HepG2 (cell line): Measurements from ENCODE around the gene MTFR1L. TPM values are rescaled to one million over a fixed set of nuclear protein-coding genes. Genes with fewer than 3 reads are reported as not detected.

ENCODE experiments used
- AFF4 ChIP-seq: sonication (generic); formaldehyde crosslinking; IDR thresholded peaks from 2 replicates; pipeline ENCODE4 v1.4.0; 2020; ENCODE audit warnings: missing genetic modification reagents
- ELK4 ChIP-seq: sonication (generic); formaldehyde crosslinking; IDR thresholded peaks from 2 replicates; pipeline ENCODE4 v1.9.0; 2021; ENCODE audit warnings: missing genetic modification reagents, borderline replicate concordance
- HBP1 ChIP-seq: IDR thresholded peaks from 2 replicates; pipeline ENCODE4 v1.6.1; 2016; ENCODE audit warnings: low read depth, control low read depth
- HNF1A ChIP-seq, 2 experiments: sonication (generic) in 1 of 2; formaldehyde crosslinking in 1 of 2; IDR thresholded peaks; 2 replicates each; pipeline versions ENCODE4 v1.4.0 to v1.6.1; 2016 to 2020; ENCODE audit warnings: borderline replicate concordance in 1 of 2, low read depth in 1 of 2, mild to moderate bottlenecking in 1 of 2, missing genetic modification reagents in 1 of 2
- MYPOP ChIP-seq: sonication (generic); formaldehyde crosslinking; IDR thresholded peaks from 2 replicates; pipeline ENCODE4 v1.8.1; 2023; ENCODE audit warnings: mild to moderate bottlenecking, moderate library complexity, missing genetic modification reagents
- NCOA5 ChIP-seq: sonication (generic); formaldehyde crosslinking; IDR thresholded peaks from 2 replicates; pipeline ENCODE4 v1.4.0; 2020; ENCODE audit warnings: missing genetic modification reagents
- RARG ChIP-seq: sonication (generic); formaldehyde crosslinking; IDR thresholded peaks from 2 replicates; pipeline ENCODE4 v1.4.0; 2020; ENCODE audit warnings: low read depth, mild to moderate bottlenecking, missing genetic modification reagents
- SRSF4 ChIP-seq: fragments of 200-400 bp; formaldehyde crosslinking; IDR thresholded peaks from one replicate; pipeline ENCODE4 v1.6.1; 2018; ENCODE audit warnings: mild to moderate bottlenecking, low read depth, low read length, moderate library complexity; ENCODE audit not compliant: poor library complexity, severe bottlenecking
- TERF1 ChIP-seq: sonication (generic); formaldehyde crosslinking; IDR thresholded peaks from 2 replicates; pipeline ENCODE4 v1.8.0; 2022; ENCODE audit warnings: mild to moderate bottlenecking, missing genetic modification reagents, moderate library complexity
- TFDP1 ChIP-seq: IDR thresholded peaks from 2 replicates; pipeline ENCODE4 v1.6.1; 2016; ENCODE audit warnings: missing compliant biosample characterization, missing genetic modification reagents, borderline replicate concordance
- ZNF205 ChIP-seq: IDR thresholded peaks from 2 replicates; pipeline ENCODE4 v1.6.1; 2018; ENCODE audit warnings: missing biosample characterization, missing genetic modification reagents
- ZNF230 ChIP-seq: sonication (generic); formaldehyde crosslinking; IDR thresholded peaks from 2 replicates; pipeline ENCODE4 v1.4.0; 2020; ENCODE audit warnings: mild to moderate bottlenecking, missing genetic modification reagents
- ZZZ3 ChIP-seq: sonication (generic); formaldehyde crosslinking; IDR thresholded peaks from 2 replicates; pipeline ENCODE4 v1.4.0; 2020; ENCODE audit warnings: missing genetic modification reagents, mild to moderate bottlenecking, borderline replicate concordance
- polyA plus RNA-seq, 8 experiments: library from polyadenylated mRNA; depleted of rRNA in 3 of 8; stranded (reverse) in 7 of 8; unstranded in 1 of 8; fragments of >200 nt; fragmentation: Illumina TruSeq in 4 of 8; extraction: Trizol in 4 of 8; gene quantifications; 2 replicates each; pipeline versions ENCODE4 v1.2.1 to v1.2.3, GENCODE V29; 2011 to 2016; ENCODE audit warnings: low read depth in 4 of 8, missing spikeins in 1 of 8, mixed read lengths in 1 of 8; ENCODE audit not compliant: insufficient read depth in 1 of 8
- total RNA-seq, 5 experiments: library from RNA; depleted of rRNA; stranded (reverse); fragments of >200 nt; fragmentation: Illumina TruSeq; extraction: Trizol; gene quantifications; 2 replicates each; pipeline ENCODE4 v1.2.3, GENCODE V29; 2016; ENCODE audit warnings: low read depth in 1 of 5

Gene MTFR1L
- total and polyA plus RNA-seq, 2 of the 13 experiments (the other 11 are each of a cell fraction or from before 2014, with no cell fraction given): 38.0 to 55.7 TPM

- TF ChIP-seq TERF1 (CRISPR knock-in tag): no peak
- TF ChIP-seq NCOA5: no peak
- TF ChIP-seq ELK4 (CRISPR knock-in tag): no peak
- no peak for TF ChIP-seq SRSF4
- TF ChIP-seq AFF4 (CRISPR knock-in tag): no peak
- no peak for TF ChIP-seq RARG
- no peak for TF ChIP-seq MYPOP (CRISPR knock-in tag)
- TF ChIP-seq HNF1A (IDR thresholded peaks at IDR 0.05; ENCODE audit: low read depth): peak; percentile 67
- peak; percentile 88; the same call in 1 of the 2 replicates for TF ChIP-seq HNF1A (CRISPR knock-in tag; IDR thresholded peaks at IDR 0.05; ENCODE audit: borderline replicate concordance)
- no peak for TF ChIP-seq ZNF230 (CRISPR knock-in tag)
- 0 out of 2 replicates have a peak, but pooled peaks have one; percentile 14 for TF ChIP-seq ZNF205 (CRISPR knock-in tag)
- TF ChIP-seq TFDP1 (CRISPR knock-in tag): no peak
- no peak for TF ChIP-seq ZZZ3 (CRISPR knock-in tag)
- no peak for TF ChIP-seq HBP1 (CRISPR knock-in tag)
Observed at GRCh38 chr1:25871086-25871703, 51.4 kb downstream of the MTFR1L start (continued).
